Osteoblast (primary cell): ENCODE data around the gene LGI2. TPM values are rescaled to one million over a fixed set of nuclear protein-coding genes. Genes with fewer than 3 reads are reported as not detected.
"Not testable (repeated sequence)": the region's sequence is repeated elsewhere in the genome, so short reads cannot be mapped to it uniquely, and the experiment has no call there.

ENCODE experiments used
- DNase-seq: peaks from one replicate; pipeline ENCODE4 v3.0.0; 2011; ENCODE audit warnings: low spot score, mixed read lengths; ENCODE audit not compliant: insufficient read length; ENCODE audit errors: missing footprints
- H2AFZ ChIP-seq: 2 replicates; pipeline ENCODE4 v1.6.0; 2011; ENCODE audit warnings: mild to moderate bottlenecking, low read length
- H3K27ac ChIP-seq: 2 replicates; pipeline ENCODE4 v1.5.1; 2011; ENCODE audit warnings: mild to moderate bottlenecking, low read depth, low read length, moderate library complexity
- H3K27me3 ChIP-seq: 2 replicates; pipeline ENCODE4 v1.6.0; 2012; ENCODE audit warnings: mild to moderate bottlenecking, control low read depth, inconsistent platforms, low read length, moderate library complexity; ENCODE audit not compliant: insufficient read depth
- H3K36me3 ChIP-seq: 2 replicates; pipeline ENCODE4 v1.5.1; 2011; ENCODE audit warnings: mild to moderate bottlenecking, low read length, control low read depth, moderate library complexity; ENCODE audit not compliant: insufficient read depth
- H3K4me1 ChIP-seq: 2 replicates; pipeline ENCODE4 v1.5.1; 2011; ENCODE audit warnings: mild to moderate bottlenecking, low read length, control low read depth, moderate library complexity; ENCODE audit not compliant: insufficient read depth
- H3K4me2 ChIP-seq: 2 replicates; pipeline ENCODE4 v1.6.0; 2011; ENCODE audit warnings: mild to moderate bottlenecking, low read length; ENCODE audit not compliant: insufficient read depth
- H3K4me3 ChIP-seq: fragments of 200-600 bp; sonication (generic); 3 replicates; pipeline ENCODE4 v1.5.1; 2012; ENCODE audit warnings: mild to moderate bottlenecking, low read length, inconsistent platforms; ENCODE audit not compliant: insufficient read depth
- H3K79me2 ChIP-seq: 2 replicates; pipeline ENCODE4 v1.6.0; 2012; ENCODE audit warnings: mild to moderate bottlenecking, low read length, control low read depth, inconsistent platforms; ENCODE audit not compliant: insufficient read depth
- H3K9me3 ChIP-seq: 2 replicates; pipeline ENCODE4 v1.5.1; 2011; ENCODE audit warnings: low read depth, low read length, control low read depth
- H4K20me1 ChIP-seq: 2 replicates; pipeline ENCODE4 v1.6.0; 2012; ENCODE audit warnings: mild to moderate bottlenecking, low read length, control low read depth; ENCODE audit not compliant: insufficient read depth
- CTCF ChIP-seq: IDR thresholded peaks from 2 replicates; pipeline ENCODE4 v1.5.1; 2011; ENCODE audit warnings: mild to moderate bottlenecking, low read depth, low read length, moderate library complexity; ENCODE audit errors: extremely low read depth
- total RNA-seq: library from RNA; depleted of rRNA; stranded (reverse); fragments of >200 nt; gene quantifications from 2 replicates; pipeline ENCODE4 v1.2.3, GENCODE V29; 2012

Gene LGI2
- total RNA-seq, 1 donor = under 0.01 TPM

- Histone ChIP-seq H3K9me3 (no peaks in the 10 kb centered on the region), H2AFZ (no peak overlapping the region), H4K20me1 (no peaks in the 10 kb centered on the region), H3K36me3 (no peaks in the 10 kb centered on the region), H3K4me1 (no peaks in the 10 kb centered on the region), H3K4me3 (no peak overlapping the region), H3K27me3 (peaks cover 10% of the 10 kb centered on the region), H3K27ac (no peak overlapping the region), H3K4me2 (no peak overlapping the region), H3K79me2 (no peaks in the 10 kb centered on the region)
- DNase-seq = no peak
- TF ChIP-seq CTCF = no peak
These were observed 35.3 kb upstream of the LGI2 start for GRCh38 chr4:25065932-25066590.

GRCh38 chr4:25065431-25065858, 34.7 kb upstream of the LGI2 start:
- H3K36me3 ChIP-seq = no peaks in the 10 kb centered on the region
- no peak for TF ChIP-seq CTCF
- H3K27ac ChIP-seq = no peak overlapping the region
- peaks cover 10% of the 10 kb centered on the region for H3K27me3 ChIP-seq
- no peaks in the 10 kb centered on the region for H3K9me3 ChIP-seq
- no peak overlapping the region for H3K4me2 ChIP-seq
- no peak for DNase-seq
- H3K79me2 ChIP-seq = no peaks in the 10 kb centered on the region
- H4K20me1 ChIP-seq = no peaks in the 10 kb centered on the region
- no peak overlapping the region for H3K4me3 ChIP-seq
- no peak overlapping the region for H2AFZ ChIP-seq
- H3K4me1 ChIP-seq = no peaks in the 10 kb centered on the region

- not testable (repeated sequence) for H3K9me3 ChIP-seq, H3K4me1 ChIP-seq, H3K79me2 ChIP-seq, H3K4me2 ChIP-seq, H2AFZ ChIP-seq, H3K27me3 ChIP-seq, H4K20me1 ChIP-seq, H3K36me3 ChIP-seq, DNase-seq, H3K4me3 ChIP-seq, H3K27ac ChIP-seq
These were observed 33.7 kb upstream of the LGI2 start for GRCh38 chr4:25064447-25064846.

GRCh38 chr4:25063116-25063515, 32.4 kb upstream of the LGI2 start:
- no peak for TF ChIP-seq CTCF
- no peak overlapping the region for H3K27ac ChIP-seq
- no peak overlapping the region for H3K4me3 ChIP-seq
- DNase-seq = no peak
- no peaks in the 10 kb centered on the region for H3K79me2 ChIP-seq
- H2AFZ ChIP-seq = no peak overlapping the region
- H3K9me3 ChIP-seq = no peaks in the 10 kb centered on the region
- no peaks in the 10 kb centered on the region for H3K4me1 ChIP-seq
- H3K36me3 ChIP-seq = no peaks in the 10 kb centered on the region
- H3K27me3 ChIP-seq = peaks cover 10% of the 10 kb centered on the region
- no peaks in the 10 kb centered on the region for H4K20me1 ChIP-seq
- no peak overlapping the region for H3K4me2 ChIP-seq
